Peyer's patch (tissue), 4 donors: ENCODE results near the gene SLC6A7. TPM values are rescaled to one million over a fixed set of nuclear protein-coding genes. Genes with fewer than 3 reads are reported as not detected.

Experiments used
- DNase-seq, 3 donors: peaks; one replicate each; pipeline ENCODE4 v3.0.0-alpha.2; 2017 to 2019
- H3K27ac ChIP-seq, 4 donors: fragments of 200-600 bp; sonication (generic); one replicate each; pipeline ENCODE4 v1.5.1; 2016 to 2019
- H3K27me3 ChIP-seq, 2 donors: fragments of 200-600 bp; sonication (generic); one replicate each; pipeline ENCODE4 v1.5.1; 2019
- H3K36me3 ChIP-seq, 3 donors: fragments of 200-600 bp; sonication (generic); one replicate each; pipeline ENCODE4 v1.5.1; 2016 to 2019
- H3K4me1 ChIP-seq, 4 donors: fragments of 200-600 bp; sonication (generic); one replicate each; pipeline ENCODE4 v1.5.1; 2016 to 2019
- H3K4me3 ChIP-seq, 4 donors: fragments of 200-600 bp; sonication (generic); 1 replicate in 3 of 4; 2 replicates in 1 of 4; pipeline ENCODE4 v1.5.1; 2016 to 2019; ENCODE audit warnings: mild to moderate bottlenecking in 1 of 4
- H3K9me3 ChIP-seq, 4 donors: fragments of 200-600 bp; sonication (generic); one replicate each; pipeline ENCODE4 v1.5.1; 2016 to 2019; ENCODE audit warnings: mild to moderate bottlenecking in 1 of 4
- CTCF ChIP-seq, 6 experiments: fragments of 450-650 bp in 4 of 6; fragments of 200-600 bp in 2 of 6; sonication (generic) in 1 of 6; IDR thresholded peaks; one replicate each; pipeline ENCODE4 v1.5.1; 2017 to 2019; ENCODE audit warnings: antibody characterized with exemption in 6 of 6, mild to moderate bottlenecking in 3 of 6, moderate library complexity in 1 of 6
- POLR2A ChIP-seq, 2 donors: fragments of 450-650 bp; IDR thresholded peaks; one replicate each; pipeline ENCODE4 v1.5.1; 2017; ENCODE audit warnings: antibody characterized with exemption in 2 of 2, mild to moderate bottlenecking in 2 of 2, moderate library complexity in 2 of 2
- total RNA-seq, 4 donors: library from RNA; depleted of rRNA; stranded (reverse); fragments of >200 nt; gene quantifications; one replicate each; pipeline ENCODE4 v1.1.0, GENCODE V29; 2016

The SLC6A7 gene
- total RNA-seq, 4 donors from 2014 or later = 12.3 to 41.6 (median 19.9) TPM

- Histone ChIP-seq H3K4me3 (no peak overlapping the region), H3K9me3 (no peaks in the 10 kb centered on the region), H3K27ac (peak overlapping the region; percentile 57 to 95 (median 82)), H3K36me3 (no peaks in the 10 kb centered on the region), H3K27me3 (no peaks in the 10 kb centered on the region), H3K4me1 (peaks cover 0 to 86% (median 25%) of the 10 kb centered on the region in 4 donors)
- DNase-seq = peak in 2 of 3 donors; percentile 75 to 77
- TF ChIP-seq POLR2A (IDR thresholded peaks at IDR 0.05) (no peak), CTCF (IDR thresholded peaks at IDR 0.05) (no peak)
Observed at GRCh38 chr5:150180241-150181026, 9.4 kb upstream of the SLC6A7 start.

GRCh38 chr5:150181027-150181426, 8.8 kb upstream of the SLC6A7 start:
- Histone ChIP-seq H3K4me1 (peaks cover 0 to 92% (median 26%) of the 10 kb centered on the region in 4 donors), H3K27ac (peak overlapping the region; percentile 57 to 95 (median 82)), H3K4me3 (no peak overlapping the region), H3K36me3 (no peaks in the 10 kb centered on the region), H3K9me3 (no peaks in the 10 kb centered on the region), H3K27me3 (no peaks in the 10 kb centered on the region)
- DNase-seq = peak in 2 of 3 donors; percentile 80 to 84
- TF ChIP-seq POLR2A (IDR thresholded peaks at IDR 0.05) (no peak), CTCF (IDR thresholded peaks at IDR 0.05) (no peak)

- Histone ChIP-seq H3K27me3 (no peaks in the 10 kb centered on the region), H3K4me1 (peaks cover 0 to 94% (median 26%) of the 10 kb centered on the region in 4 donors), H3K4me3 (no peak overlapping the region), H3K36me3 (no peaks in the 10 kb centered on the region), H3K9me3 (no peaks in the 10 kb centered on the region), H3K27ac (peak overlapping the region in 3 of 4 donors; percentile 75 to 95 (median 89))
- no peak for TF ChIP-seq POLR2A (IDR thresholded peaks at IDR 0.05)
- no peak for TF ChIP-seq CTCF (IDR thresholded peaks at IDR 0.05)
- peak in 1 of 3 donors; percentile 49 for DNase-seq
Observed at GRCh38 chr5:150181766-150182545, 7.9 kb upstream of the SLC6A7 start.

- Histone ChIP-seq H3K36me3 (no peaks in the 10 kb centered on the region), H3K27me3 (no peaks in the 10 kb centered on the region), H3K4me1 (peaks cover 0 to 92% (median 28%) of the 10 kb centered on the region in 4 donors), H3K9me3 (no peaks in the 10 kb centered on the region), H3K4me3 (no peak overlapping the region), H3K27ac (peak overlapping the region in 3 of 4 donors; percentile 75 to 95 (median 89))
- TF ChIP-seq CTCF (IDR thresholded peaks at IDR 0.05) (no peak), POLR2A (IDR thresholded peaks at IDR 0.05) (no peak)
- DNase-seq = peak in 2 of 3 donors; percentile 61 to 64
Observed at GRCh38 chr5:150182774-150183173, 7.1 kb upstream of the SLC6A7 start.

GRCh38 chr5:150183436-150183835, 6.4 kb upstream of the SLC6A7 start:
- Histone ChIP-seq H3K36me3 (no peaks in the 10 kb centered on the region), H3K4me1 (peaks cover 0 to 85% (median 26%) of the 10 kb centered on the region in 4 donors), H3K9me3 (no peaks in the 10 kb centered on the region), H3K27ac (peak overlapping the region in 3 of 4 donors; percentile 75 to 95 (median 89)), H3K4me3 (no peak overlapping the region), H3K27me3 (no peaks in the 10 kb centered on the region)
- TF ChIP-seq POLR2A (IDR thresholded peaks at IDR 0.05) (no peak), CTCF (IDR thresholded peaks at IDR 0.05) (no peak)
- peak in 1 of 3 donors; percentile 50 for DNase-seq
